Mucosa of rectum (tissue), 2 donors: ENCODE measurements around the gene PSIP1.
"Not testable (repeated sequence)": the region's sequence is repeated elsewhere in the genome, so short reads cannot be mapped to it uniquely, and the experiment has no call there.

Source experiments
- H3K27ac ChIP-seq, 2 donors: one replicate each; pipeline ENCODE4 v1.7.0; 2013; ENCODE audit warnings: inconsistent platforms in 2 of 2, low read depth in 2 of 2, low read length in 2 of 2
- H3K27me3 ChIP-seq, 2 donors: one replicate each; pipeline ENCODE4 v1.7.0; 2013; ENCODE audit warnings: low read length in 2 of 2; ENCODE audit not compliant: control insufficient read depth in 2 of 2, insufficient read depth in 2 of 2
- H3K36me3 ChIP-seq, 2 donors: one replicate each; pipeline ENCODE4 v1.7.0; 2013; ENCODE audit warnings: low read length in 2 of 2; ENCODE audit not compliant: control insufficient read depth in 2 of 2, insufficient read depth in 2 of 2
- H3K4me1 ChIP-seq, 2 donors: one replicate each; pipeline ENCODE4 v1.7.0; 2013; ENCODE audit warnings: low read length in 2 of 2, mild to moderate bottlenecking in 1 of 2; ENCODE audit not compliant: control insufficient read depth in 2 of 2, insufficient read depth in 2 of 2
- H3K4me3 ChIP-seq, 2 donors: one replicate each; pipeline ENCODE4 v1.7.0; 2013; ENCODE audit warnings: low read length in 2 of 2
- H3K9ac ChIP-seq, 2 donors: one replicate each; pipeline ENCODE4 v1.7.0; 2013; ENCODE audit warnings: low read length in 2 of 2, low read depth in 1 of 2, mild to moderate bottlenecking in 1 of 2
- H3K9me3 ChIP-seq, 2 donors: one replicate each; pipeline ENCODE4 v1.7.0; 2013; ENCODE audit warnings: low read length in 2 of 2; ENCODE audit not compliant: control insufficient read depth in 2 of 2
- donor health status: healthy.
- donor health status: Normal muscosa, but diverticular disease.

PSIP1 gene

DNA sequence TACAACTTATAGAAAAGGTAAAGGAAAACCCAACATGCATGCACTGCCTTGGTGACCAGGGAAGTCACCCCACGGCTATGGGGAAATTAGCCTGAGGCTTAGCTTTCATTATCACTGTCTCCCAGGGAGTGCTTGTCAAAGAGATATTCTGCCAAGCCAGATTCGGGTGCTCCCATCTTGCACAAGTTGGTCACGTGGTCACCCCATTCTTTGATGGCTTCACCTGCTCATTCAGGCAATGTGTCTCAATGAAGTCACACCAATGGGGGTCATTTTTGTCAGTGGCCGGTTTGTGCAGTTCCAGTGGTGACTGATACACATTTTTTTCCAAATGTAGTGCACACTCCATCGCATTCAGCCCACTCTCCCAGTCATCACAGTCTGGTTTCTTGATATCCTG lies 16.3 kb upstream of the PSIP1 start:
- H3K27me3 ChIP-seq, H3K4me1 ChIP-seq, H3K36me3 ChIP-seq, H3K9ac ChIP-seq, H3K27ac ChIP-seq, H3K9me3 ChIP-seq, H3K4me3 ChIP-seq: not testable (repeated sequence)

GRCh38 chr9:15525958-15526357 lies 15.2 kb upstream of the PSIP1 start:
- Histone ChIP-seq H3K9ac (no peak overlapping the region), H3K9me3 (no peaks in the 10 kb centered on the region), H3K27me3 (no peaks in the 10 kb centered on the region), H3K36me3 (no peaks in the 10 kb centered on the region), H3K27ac (no peak overlapping the region), H3K4me3 (no peak overlapping the region), H3K4me1 (no peaks in the 10 kb centered on the region)

GRCh38 chr9:15524845-15525455 lies 14.2 kb upstream of the PSIP1 start:
- H3K27ac ChIP-seq = no peak overlapping the region
- no peak overlapping the region for H3K4me3 ChIP-seq
- no peaks in the 10 kb centered on the region for H3K36me3 ChIP-seq
- H3K9ac ChIP-seq = no peak overlapping the region
- H3K4me1 ChIP-seq = no peaks in the 10 kb centered on the region
- no peaks in the 10 kb centered on the region for H3K9me3 ChIP-seq
- no peaks in the 10 kb centered on the region for H3K27me3 ChIP-seq

DNA sequence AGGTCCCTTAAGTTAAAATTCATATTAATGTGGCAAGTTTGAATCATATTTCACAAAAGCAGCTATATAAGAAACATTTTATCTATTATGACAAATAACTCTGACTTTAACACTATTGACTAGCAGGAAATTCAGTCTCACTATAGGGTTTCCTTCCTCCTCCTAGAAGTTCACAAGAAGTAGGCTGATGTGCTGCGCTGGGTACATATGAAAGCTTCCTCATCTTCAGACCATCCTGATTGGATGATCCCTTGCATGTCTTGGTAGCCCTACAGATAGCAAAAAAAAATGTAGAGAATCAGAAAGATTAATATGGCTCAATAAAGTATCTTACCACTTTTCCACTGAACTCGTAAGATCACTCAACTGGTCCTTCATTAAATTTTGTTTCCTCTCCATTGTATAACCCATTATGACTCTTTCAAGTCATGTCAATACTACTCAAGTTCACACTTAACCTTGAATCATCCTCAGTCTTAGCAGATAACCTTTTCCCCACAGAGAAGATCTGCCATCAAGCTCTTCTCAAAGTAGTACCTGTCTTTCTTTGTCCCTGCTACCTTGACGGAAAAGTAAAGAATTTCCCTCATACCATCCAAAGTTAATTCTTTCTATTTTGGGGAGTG lies 11.5 kb upstream of the PSIP1 start:
- H3K9me3 ChIP-seq = no peaks in the 10 kb centered on the region
- H3K36me3 ChIP-seq = no peaks in the 10 kb centered on the region
- no peak overlapping the region for H3K27ac ChIP-seq
- no peaks in the 10 kb centered on the region for H3K27me3 ChIP-seq
- no peak overlapping the region for H3K4me3 ChIP-seq
- no peak overlapping the region for H3K9ac ChIP-seq
- H3K4me1 ChIP-seq = no peaks in the 10 kb centered on the region

DNA sequence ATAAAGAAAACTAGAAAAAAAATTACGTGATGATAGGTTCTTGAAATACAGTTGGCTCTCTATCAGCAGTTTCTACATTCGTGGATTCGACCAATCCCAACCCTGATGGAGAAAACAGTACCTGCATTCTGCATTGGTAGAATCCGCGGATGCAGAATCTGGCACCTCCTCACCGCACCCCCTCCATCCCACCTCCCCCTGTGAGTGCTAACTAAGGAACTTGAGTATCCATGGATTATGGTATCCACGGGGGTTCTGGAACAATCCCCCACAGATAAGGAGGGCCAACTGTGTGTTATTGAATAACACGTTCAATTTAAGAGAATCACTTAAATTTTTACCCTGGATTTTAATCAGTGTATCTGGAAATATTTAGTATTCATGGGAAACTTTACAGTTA lies 10.5 kb upstream of the PSIP1 start:
- H3K27me3 ChIP-seq = no peaks in the 10 kb centered on the region
- no peaks in the 10 kb centered on the region for H3K36me3 ChIP-seq
- H3K9me3 ChIP-seq = no peaks in the 10 kb centered on the region
- H3K4me1 ChIP-seq = no peaks in the 10 kb centered on the region
- no peak overlapping the region for H3K4me3 ChIP-seq
- no peak overlapping the region for H3K9ac ChIP-seq
- no peak overlapping the region for H3K27ac ChIP-seq

DNA sequence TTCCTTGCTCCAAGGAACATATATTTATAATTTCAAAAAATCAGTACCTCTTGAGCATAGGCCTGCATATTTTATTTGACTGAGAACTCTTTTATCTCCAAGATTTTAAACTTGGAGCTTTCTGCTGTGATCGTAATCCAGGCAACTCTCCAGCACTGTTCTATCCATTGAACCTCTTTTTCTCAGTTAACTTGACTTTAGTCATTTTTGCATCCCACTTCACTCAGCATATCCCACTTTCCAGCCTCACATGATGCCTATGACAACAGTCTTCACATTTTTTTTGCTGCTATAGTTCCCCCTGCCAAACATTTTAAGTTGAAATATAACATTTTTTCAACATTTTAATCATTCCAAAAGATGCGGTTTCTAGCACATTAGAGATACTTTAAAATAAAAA lies 9.1 kb upstream of the PSIP1 start:
- no peaks in the 10 kb centered on the region for H3K9me3 ChIP-seq
- H3K4me1 ChIP-seq = no peaks in the 10 kb centered on the region
- H3K36me3 ChIP-seq = no peaks in the 10 kb centered on the region
- no peak overlapping the region for H3K27ac ChIP-seq
- H3K27me3 ChIP-seq = no peaks in the 10 kb centered on the region
- no peak overlapping the region for H3K9ac ChIP-seq
- no peak overlapping the region for H3K4me3 ChIP-seq

DNA sequence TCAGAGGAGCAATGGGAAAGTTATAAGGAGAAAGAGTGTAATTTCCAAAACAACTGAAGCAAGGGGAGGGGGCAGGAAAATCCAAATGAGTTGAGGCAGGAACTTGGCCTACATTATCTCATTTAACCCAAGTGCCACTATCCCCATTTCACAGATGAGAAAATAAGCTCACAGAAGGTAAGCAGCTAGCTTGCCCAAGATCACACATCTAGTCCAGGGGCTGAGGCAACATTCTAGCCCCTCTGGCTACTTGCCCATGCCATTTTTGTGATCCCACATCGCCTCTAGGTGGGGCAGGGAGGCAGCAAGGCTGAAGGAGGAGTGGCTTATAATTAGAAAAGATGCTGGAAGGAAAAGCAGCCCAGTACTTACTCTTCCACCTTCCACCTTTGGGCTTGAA lies 2.6 kb upstream of the PSIP1 start:
- peaks cover 5 to 6% of the 10 kb centered on the region in 2 donors for H3K4me1 ChIP-seq

GRCh38 chr9:15512889-15513288 lies 2.1 kb upstream of the PSIP1 start:
- Histone ChIP-seq H3K9ac (no peak overlapping the region), H3K27me3 (no peaks in the 10 kb centered on the region), H3K36me3 (no peaks in the 10 kb centered on the region), H3K4me3 (no peak overlapping the region), H3K9me3 (no peaks in the 10 kb centered on the region), H3K27ac (no peak overlapping the region), H3K4me1 (peaks cover 5 to 6% of the 10 kb centered on the region in 2 donors)

More for the DNA sequence above, 2.6 kb upstream of the PSIP1 start:
- Histone ChIP-seq H3K4me3 (no peak overlapping the region), H3K9me3 (no peaks in the 10 kb centered on the region), H3K27me3 (no peaks in the 10 kb centered on the region), H3K36me3 (no peaks in the 10 kb centered on the region), H3K9ac (no peak overlapping the region), H3K27ac (no peak overlapping the region)

GRCh38 chr9:15512204-15512603 lies 1.4 kb upstream of the PSIP1 start:
- Histone ChIP-seq H3K36me3 (no peaks in the 10 kb centered on the region), H3K9ac (no peak overlapping the region), H3K27ac (no peak overlapping the region), H3K9me3 (no peaks in the 10 kb centered on the region), H3K4me3 (no peak overlapping the region), H3K4me1 (peaks cover 5 to 6% of the 10 kb centered on the region in 2 donors), H3K27me3 (no peaks in the 10 kb centered on the region)

DNA sequence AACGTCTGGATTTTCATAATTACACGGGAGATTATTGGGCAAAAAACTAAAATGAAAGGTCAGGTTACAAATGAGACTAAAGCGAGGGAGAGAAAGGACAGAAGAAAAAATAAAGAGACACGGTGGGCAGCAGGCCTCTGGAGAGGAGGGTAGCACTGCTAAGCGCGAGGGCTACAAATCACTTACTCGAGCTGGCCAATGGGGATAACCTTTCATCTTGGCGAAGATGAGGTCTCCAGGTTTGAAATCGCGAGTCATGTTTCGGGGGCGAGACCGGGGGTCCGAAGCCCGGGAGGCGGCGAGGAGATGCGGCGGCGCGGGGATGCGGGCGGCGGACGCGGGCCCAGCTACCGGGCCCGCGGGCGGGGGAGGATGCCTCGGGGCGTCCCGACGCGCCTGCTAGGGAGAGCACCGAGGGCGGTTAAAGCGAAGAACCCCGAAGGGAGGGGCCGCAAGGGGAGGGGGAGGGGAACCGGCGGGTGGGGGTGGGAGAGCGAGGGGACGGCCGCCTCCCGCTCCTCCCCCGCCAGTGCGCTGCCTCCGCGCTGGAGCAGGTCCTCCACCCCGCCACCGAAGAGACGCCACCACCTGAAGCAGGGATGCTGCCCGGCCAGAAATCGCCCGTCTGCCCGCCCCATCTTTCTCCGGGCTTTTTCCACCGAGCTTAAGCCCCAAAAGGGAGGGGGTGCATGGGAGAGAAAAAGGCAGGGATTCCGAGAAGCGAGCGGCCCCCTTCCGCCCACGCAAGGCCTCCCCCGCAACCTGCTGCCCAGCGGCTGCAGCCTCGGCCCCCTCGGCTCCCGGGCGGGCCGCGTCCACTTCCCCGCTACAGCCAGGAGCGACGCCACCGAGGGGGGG lies 610 bp downstream of the PSIP1 start:
- peaks cover 5 to 6% of the 10 kb centered on the region in 2 donors for H3K4me1 ChIP-seq
- H3K36me3 ChIP-seq = peaks cover 12 to 17% of the 10 kb centered on the region in 2 donors
- H3K9ac ChIP-seq = peak overlapping the region; percentile 73 to 86
- H3K4me3 ChIP-seq = peak overlapping the region; percentile 86 to 89
- H3K9me3 ChIP-seq = no peaks in the 10 kb centered on the region
- no peaks in the 10 kb centered on the region for H3K27me3 ChIP-seq
- peak overlapping the region; percentile 83 to 92 for H3K27ac ChIP-seq
